Stimulated activated CD4-positive, alpha-beta T cell treated with anti-CD3 and anti-CD28 coated beads, Interleukin-1b, Interleukin-23, amount 100 ng/mL, for 48 hours (primary cell): ENCODE measurements around the gene EHD2.
"Not testable (repeated sequence)": the region's sequence is repeated elsewhere in the genome, so short reads cannot be mapped to it uniquely, and the experiment has no call there.

Experiments
- DNase-seq: peaks from one replicate; pipeline ENCODE4 v3.0.0-alpha.2; 2020

Gene EHD2

GRCh38 chr19:47752440-47753211, 39.4 kb downstream of the EHD2 start:
- DNase-seq = no peak

- no peak for DNase-seq
Measured at GRCh38 chr19:47754206-47755064, 41.2 kb downstream of the EHD2 start.

DNA sequence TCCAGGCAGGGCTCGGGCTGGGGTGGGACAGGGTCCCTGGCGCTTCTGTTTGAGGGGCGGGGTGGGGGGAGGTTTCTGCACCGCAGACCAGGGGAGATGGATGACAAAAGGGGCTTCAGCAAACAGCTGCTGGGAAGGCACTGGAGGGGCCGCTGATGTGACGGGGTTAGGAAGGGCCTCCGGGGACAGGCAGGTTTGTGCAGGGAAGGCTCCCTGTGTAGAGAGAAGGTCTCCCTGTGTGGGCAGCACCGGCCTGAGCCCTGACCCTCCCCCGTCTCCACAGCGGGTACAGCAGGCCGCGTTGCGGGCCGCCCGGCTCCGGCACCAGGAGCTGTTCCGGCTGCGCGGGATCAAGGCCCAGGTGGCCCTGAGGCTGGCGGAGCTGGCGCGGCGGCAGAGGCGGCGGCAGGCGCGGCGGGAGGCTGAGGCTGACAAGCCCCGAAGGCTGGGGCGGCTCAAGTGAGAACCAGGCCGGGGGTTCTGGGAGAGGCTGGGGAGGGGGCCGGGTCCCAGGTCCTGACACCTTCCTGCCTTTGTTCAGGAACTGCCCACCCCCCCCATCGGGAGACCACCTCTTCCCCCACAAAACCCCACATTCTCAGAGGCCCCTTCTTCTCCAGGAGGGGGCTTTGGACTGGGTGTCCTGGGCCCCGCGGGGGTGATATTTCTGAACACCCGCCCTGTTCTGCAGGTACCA, 42.0 kb downstream of the EHD2 start:
- no peak for DNase-seq

- DNase-seq = no peak
Measured at GRCh38 chr19:47755762-47756626, 42.8 kb downstream of the EHD2 start.

DNA sequence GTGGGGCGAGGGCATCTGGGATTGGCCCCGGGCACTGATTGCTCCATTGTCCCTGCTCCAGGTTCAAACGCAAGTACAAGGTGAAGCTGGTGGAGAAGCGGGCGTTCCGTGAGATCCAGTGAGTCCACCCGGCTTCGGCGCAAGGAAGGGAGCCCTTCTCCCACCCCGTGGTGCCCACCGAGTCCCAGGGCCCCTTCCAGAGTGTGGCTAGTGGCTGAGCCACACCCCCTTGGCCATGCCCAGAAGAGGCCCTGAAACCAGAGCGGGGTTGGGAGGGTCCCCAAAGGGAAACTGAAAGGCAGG, 43.4 kb downstream of the EHD2 start:
- DNase-seq = no peak

GRCh38 chr19:47756953-47757608, 43.9 kb downstream of the EHD2 start:
- no peak for DNase-seq

DNA sequence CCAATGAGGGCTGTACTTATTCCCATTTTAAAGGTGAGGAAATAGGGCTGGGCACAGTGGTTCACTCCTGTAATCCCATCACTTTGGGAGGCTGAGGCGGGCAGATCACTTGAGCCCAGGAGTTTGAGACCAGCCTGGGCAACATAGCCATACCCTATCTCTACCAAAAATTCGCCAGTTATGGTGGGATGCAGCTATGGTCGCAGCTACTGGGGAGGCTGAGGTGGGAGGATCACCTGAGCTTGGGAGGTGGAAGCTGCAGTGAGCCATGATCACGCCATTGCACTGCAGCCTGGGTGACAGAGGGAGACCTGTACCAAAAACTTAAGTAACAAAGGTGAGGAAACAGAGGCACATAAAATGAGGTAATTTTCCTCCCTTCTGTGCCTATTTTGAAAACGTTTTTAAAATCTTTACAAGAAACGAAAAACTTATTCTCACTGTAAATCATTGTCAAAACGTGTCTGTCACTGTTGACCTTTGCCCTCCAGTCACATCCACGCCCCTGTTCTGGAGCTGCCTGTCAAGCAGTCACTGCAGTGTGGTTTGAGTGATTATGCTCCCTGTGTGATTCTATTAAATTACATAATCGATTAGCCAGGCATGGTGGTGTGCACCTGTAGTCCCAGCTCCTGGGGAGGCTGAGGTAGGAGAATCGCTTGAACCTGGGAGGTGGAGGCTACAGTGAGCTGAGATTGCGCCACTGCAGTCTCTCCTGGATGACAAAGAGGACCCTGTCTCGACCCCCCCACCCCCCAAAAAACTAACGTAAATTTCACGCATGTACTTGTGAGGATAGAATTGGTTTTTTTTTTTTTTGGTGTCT, 44.6 kb downstream of the EHD2 start:
- DNase-seq = no peak

GRCh38 chr19:47758443-47758804, 45.2 kb downstream of the EHD2 start:
- no peak for DNase-seq

DNA sequence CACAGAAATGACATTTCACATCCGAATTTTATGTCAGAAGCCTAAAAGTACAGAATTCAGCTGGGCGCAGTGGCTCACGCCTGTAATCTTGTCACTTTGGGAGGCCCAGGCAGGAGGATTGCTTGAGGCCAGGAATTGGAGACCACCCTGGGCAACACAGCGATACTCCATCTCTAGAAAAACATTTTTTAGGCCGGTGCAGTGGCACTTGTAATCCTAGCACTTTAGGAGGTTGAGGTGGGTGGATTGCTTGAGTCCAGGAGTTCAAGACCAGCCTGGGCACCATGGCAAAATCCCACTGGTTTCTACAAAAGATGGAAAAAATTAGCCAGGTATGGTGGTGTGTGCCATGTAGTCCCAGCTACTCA, 47.4 kb downstream of the EHD2 start:
- DNase-seq = no peak

GRCh38 chr19:47761566-47761965, 48.3 kb downstream of the EHD2 start:
- DNase-seq = no peak

DNA sequence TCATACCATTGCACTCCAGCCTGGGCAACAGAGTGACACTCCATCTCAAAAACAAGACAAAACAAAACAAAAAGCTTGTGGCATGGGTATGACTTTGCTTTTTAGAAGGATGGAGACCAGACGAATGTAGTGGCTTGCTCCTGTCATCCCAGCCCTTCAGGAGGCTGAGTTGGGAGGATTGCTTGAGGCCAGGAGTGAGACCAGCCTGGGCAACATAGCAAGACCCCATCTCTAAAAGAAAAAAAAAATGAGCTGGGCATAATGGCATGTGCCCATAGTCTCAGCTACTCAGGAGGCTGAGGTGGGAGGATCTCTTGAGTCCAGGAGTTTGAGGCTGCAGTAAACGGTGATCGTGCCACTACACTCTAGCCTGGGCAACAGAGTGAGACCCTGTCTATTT, 48.9 kb downstream of the EHD2 start:
- DNase-seq = no peak

DNA sequence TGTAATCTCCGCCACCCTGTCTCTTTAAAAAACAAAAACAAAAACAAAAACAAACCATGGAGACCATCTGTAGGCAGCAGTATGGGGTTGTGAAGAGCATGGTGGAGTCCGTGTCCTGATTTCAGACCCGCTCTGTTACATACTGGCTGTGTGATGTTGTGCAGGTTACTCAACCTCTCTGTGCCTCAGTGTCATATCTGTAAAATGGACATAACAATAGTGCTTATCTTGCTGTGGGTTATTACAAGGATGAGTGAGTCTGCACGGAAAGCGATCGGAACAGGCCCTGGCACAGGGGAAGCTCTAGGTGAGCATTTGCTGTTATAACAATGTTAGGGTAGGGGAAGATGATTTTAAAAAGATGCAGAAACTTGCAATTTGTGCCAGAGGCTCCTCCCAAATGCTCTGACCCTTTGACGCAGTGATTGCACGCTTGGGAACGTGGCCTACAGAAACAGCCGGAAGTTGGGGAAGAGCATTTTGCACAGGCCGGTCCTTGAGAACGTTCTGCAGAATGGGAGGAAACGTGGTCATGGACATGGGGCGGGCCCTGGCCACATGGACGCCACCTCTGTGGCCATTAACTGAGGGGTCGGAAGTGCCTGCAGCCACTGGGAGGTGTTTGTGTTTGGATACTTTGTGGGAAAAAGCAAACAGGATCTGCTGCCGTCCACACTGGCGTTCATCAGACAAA, 49.5 kb downstream of the EHD2 start:
- no peak for DNase-seq

DNA sequence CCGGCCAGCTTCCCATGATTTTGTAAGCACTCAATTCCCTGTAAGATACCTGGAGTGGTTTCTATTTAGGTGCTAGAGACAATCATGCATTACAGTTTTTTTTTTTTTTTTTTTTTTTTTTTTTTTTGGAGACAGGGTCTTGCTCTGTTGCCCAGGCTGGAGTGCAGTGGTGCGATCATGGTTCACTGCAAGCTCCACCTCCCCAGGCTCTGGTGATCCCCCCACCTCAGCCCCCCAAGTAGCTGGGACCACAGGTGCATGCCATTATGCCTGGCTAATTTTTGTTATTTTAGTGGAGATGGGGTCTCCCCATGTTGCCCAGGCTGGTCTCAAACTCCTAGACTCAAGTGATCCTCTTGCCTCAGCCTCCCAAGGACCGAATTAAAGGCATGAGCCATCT, 51.5 kb downstream of the EHD2 start:
- DNase-seq = not testable (repeated sequence)

DNA sequence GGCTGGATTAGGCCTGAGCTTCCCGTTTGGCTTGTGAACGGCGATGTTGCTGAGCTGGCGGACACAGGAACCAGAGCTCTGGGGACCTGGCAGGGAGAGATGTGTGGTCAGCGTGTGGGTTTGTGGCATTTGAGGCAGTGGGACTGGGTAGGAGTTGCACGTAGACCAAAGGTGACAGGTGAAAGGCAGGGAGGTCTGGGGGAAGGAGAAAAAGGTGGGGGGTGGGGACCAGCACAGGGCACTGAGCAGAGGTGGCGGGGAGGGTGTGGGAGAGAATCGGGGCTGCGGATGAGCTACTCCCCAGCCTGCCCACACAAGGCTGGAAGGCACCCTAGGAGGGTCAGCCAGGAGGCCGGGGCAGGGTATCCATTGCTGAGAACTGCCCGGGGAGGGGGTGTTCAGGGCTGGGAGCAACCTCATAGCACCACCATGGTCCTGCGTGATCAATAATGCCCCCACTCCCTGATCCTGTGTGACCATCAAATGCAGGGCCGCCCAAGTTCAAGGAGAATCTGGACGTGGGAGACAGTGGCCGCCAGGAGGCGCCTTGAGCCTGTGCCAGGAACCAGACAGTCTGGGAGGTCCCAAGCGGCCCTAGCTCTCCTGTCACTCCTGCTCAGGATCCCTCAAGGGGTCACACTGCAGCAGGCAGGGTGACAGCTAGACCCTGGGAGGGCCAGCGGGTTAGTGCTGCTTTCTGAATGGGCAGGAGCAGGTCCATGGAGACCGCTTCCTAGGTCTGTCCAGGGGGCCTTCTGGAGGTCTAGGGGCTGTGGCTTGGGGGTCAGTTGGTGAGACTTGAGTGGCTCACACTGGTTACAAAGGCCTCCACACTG, 52.5 kb downstream of the EHD2 start:
- no peak for DNase-seq

DNA sequence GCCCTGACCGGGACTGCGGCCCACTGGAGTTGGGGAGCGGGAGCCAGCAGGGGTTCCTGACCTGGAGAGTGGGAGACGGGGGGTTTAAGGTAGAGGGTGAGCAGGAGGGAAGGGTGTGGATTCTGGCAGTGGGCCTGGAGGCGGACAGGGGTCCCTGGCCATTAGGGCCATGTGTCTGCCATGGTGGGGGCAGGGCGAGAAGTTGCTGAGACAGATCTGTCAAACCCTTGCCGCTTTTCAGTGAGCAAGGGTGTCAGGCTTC, 53.1 kb downstream of the EHD2 start:
- DNase-seq = no peak

DNA sequence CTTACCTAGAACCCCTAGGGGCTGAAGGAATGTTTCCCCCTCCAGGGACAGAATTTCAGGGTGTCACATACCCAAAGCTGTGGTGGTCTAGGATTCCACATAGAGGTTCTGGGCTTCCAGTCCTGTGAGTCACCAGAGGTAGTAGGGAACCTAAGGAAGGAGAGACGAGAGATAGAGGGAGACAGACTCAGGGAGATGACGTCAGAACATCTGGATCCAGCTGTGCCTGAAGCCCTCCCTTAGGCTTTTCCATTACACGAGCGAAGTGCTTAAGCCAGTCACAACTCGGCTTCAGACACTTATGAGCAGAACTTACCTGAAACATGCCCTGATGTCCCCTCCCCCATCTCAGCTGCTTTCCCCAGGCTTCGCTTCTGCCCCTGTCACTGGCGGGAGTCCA, 53.4 kb downstream of the EHD2 start:
- no peak for DNase-seq

DNA sequence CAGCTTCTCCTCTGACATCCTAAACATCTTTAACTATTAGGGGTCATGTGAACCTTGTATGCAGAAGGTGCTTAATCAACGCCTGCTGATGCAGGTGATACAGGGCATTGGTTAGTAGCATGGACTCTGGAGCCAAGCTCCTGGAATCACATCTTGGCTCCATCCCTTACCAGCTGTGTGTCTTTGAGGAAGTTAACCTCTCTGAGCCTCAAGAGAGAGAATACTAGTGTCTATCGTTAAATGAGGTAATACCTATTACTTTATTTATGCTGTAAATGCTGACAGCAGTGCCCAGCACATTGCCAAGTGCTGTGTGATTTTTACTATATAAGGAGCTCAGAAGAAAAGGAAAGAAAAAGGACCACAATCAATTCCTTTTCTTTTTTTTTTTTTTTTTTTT, 54.1 kb downstream of the EHD2 start:
- no peak for DNase-seq

DNA sequence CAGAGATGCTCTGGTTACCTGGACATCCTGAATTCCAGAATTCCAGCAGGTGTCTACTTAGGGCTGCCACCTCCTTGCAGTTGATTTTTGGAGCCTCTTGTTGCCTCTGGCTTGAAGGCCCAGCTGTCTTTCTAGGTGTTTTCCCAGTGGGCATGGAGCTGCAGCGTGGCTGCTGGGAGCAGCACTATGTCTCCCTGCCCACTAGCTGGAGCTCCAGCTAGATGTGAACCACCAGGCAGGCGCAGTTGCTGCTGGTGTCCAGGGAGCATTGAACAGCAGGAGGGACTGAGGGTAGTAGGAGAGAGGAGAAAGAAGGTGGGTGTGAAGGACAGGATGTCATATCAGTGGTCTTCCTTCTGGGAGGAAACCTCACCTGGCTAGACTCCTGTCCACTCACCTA, 55.4 kb downstream of the EHD2 start:
- no peak for DNase-seq

DNA sequence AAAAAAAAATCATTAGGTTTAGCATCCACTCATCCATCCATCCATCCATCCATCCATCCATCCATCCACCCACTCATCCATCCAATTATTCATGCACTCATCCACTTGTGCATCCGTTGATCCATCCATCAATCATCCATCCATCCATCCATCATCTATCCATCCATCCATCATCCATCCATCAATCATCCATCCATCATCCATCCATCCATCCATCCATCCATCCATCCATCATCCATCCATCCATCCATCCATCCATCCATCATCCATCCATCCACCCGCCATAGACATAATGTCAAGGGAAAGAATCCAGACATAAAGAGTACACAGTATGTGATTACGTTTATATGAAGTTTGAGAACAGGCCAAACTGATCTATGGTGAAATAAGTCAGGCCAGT, 56.3 kb downstream of the EHD2 start:
- no peak for DNase-seq

DNA sequence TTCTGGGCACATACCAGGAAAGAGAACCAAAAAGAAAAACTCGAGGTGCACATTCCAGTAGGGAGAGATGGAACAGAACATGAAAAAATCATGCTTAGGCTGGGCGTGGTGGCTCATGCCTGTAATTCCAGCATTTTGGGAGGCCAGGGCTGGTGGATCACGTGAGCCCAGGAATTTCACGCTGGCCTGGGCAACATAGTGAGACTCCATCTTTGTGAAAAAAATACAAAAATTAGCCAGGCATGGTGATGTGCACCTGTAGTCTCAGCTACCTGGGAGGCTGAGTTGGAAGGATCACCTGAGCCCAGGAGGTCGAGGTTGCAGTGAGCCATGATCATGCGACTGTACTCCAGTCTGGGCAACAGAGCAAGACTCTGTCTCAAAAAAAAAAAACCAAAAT, 58.1 kb downstream of the EHD2 start:
- DNase-seq = not testable (repeated sequence)
